ENCODE results near the gene CCDC141.

CCDC141 gene

GRCh38 chr2:178800510-178800909 is 249.4 kb downstream of the CCDC141 start:
- no peak overlapping the region for H3K4me3 ChIP-seq (ENCODE audit: low read depth, low read length)
- DNase-seq (ENCODE audit: low read depth) = no peak
- in situ Hi-C loops (cut with HindIII; ENCODE audit: low sequenced_read_pairs) = no loop called here
- no peak for TF ChIP-seq CTCF (IDR thresholded peaks at IDR 0.05; ENCODE audit: low read depth, low read length, missing control alignments)

GRCh38 chr2:178799305-178799704 is 250.6 kb downstream of the CCDC141 start:
- in situ Hi-C loops (cut with HindIII; ENCODE audit: low sequenced_read_pairs) = no loop called here
- no peak for TF ChIP-seq CTCF (IDR thresholded peaks at IDR 0.05; ENCODE audit: low read depth, low read length, missing control alignments)
- DNase-seq (ENCODE audit: low read depth) = no peak
- no peak overlapping the region for H3K4me3 ChIP-seq (ENCODE audit: low read depth, low read length)

- TF ChIP-seq CTCF (IDR thresholded peaks at IDR 0.05; ENCODE audit: low read depth, low read length, missing control alignments) = peak; percentile 20
- peak; percentile 62 for DNase-seq (ENCODE audit: low read depth)
- in situ Hi-C loops (cut with HindIII; ENCODE audit: low sequenced_read_pairs) = no loop called here
- H3K4me3 ChIP-seq (ENCODE audit: low read depth, low read length) = no peak overlapping the region
These were observed 253.8 kb downstream of the CCDC141 start for GRCh38 chr2:178796079-178796677.

GRCh38 chr2:178787934-178788333 is 262.0 kb downstream of the CCDC141 start:
- no peak for DNase-seq (ENCODE audit: low read depth)
- in situ Hi-C loops (cut with HindIII; ENCODE audit: low sequenced_read_pairs) = no loop called here
- H3K4me3 ChIP-seq (ENCODE audit: low read depth, low read length) = no peak overlapping the region
- no peak for TF ChIP-seq CTCF (IDR thresholded peaks at IDR 0.05; ENCODE audit: low read depth, low read length, missing control alignments)

GRCh38 chr2:178787155-178787554 is 262.8 kb downstream of the CCDC141 start:
- H3K4me3 ChIP-seq (ENCODE audit: low read depth, low read length) = no peak overlapping the region
- in situ Hi-C loops (cut with HindIII; ENCODE audit: low sequenced_read_pairs) = no loop called here
- TF ChIP-seq CTCF (IDR thresholded peaks at IDR 0.05; ENCODE audit: low read depth, low read length, missing control alignments) = no peak
- DNase-seq (ENCODE audit: low read depth) = no peak

GRCh38 chr2:178783889-178784288 is 266.0 kb downstream of the CCDC141 start:
- no peak for DNase-seq (ENCODE audit: low read depth)
- TF ChIP-seq CTCF (IDR thresholded peaks at IDR 0.05; ENCODE audit: low read depth, low read length, missing control alignments) = no peak
- H3K4me3 ChIP-seq (ENCODE audit: low read depth, low read length) = no peak overlapping the region
- in situ Hi-C loops (cut with HindIII; ENCODE audit: low sequenced_read_pairs) = no loop called here
